ENCODE measurements around the gene THNSL1. TPM values are rescaled to one million over a fixed set of nuclear protein-coding genes. Genes with fewer than 3 reads are reported as not detected.

THNSL1 gene
- total RNA-seq, 1 donor from 2014 or later: 10.2 TPM

- H3K27ac Mint-ChIP-seq: no peak overlapping the region
- H3K36me3 Mint-ChIP-seq: peaks cover 9% of the 10 kb centered on the region
- H3K4me3 Mint-ChIP-seq: no peak overlapping the region
- H3K4me1 Mint-ChIP-seq (ENCODE audit: unreplicated experiment): no peaks in the 10 kb centered on the region
- no peaks in the 10 kb centered on the region for H3K9me3 Mint-ChIP-seq
- DNase-seq (ENCODE audit: extremely low spot score, unreplicated experiment): no peak
- no peaks in the 10 kb centered on the region for H3K27me3 Mint-ChIP-seq
- no peak for TF ChIP-seq CTCF (conservative IDR thresholded peaks at IDR 0.05)
Measured at GRCh38 chr10:25023278-25023677, 6.9 kb downstream of the THNSL1 start.

GRCh38 chr10:25024528-25024927 is 8.1 kb downstream of the THNSL1 start:
- Mint-ChIP-seq H3K27ac (no peak overlapping the region), H3K27me3 (no peaks in the 10 kb centered on the region), H3K9me3 (peaks cover 6% of the 10 kb centered on the region), H3K4me1 (ENCODE audit: unreplicated experiment) (no peaks in the 10 kb centered on the region), H3K4me3 (no peak overlapping the region), H3K36me3 (peaks cover 9% of the 10 kb centered on the region)
- no peak for TF ChIP-seq CTCF (conservative IDR thresholded peaks at IDR 0.05)
- no peak for DNase-seq (ENCODE audit: extremely low spot score, unreplicated experiment)

- Mint-ChIP-seq H3K36me3 (peaks cover 9% of the 10 kb centered on the region), H3K4me3 (no peak overlapping the region), H3K4me1 (ENCODE audit: unreplicated experiment) (no peaks in the 10 kb centered on the region), H3K9me3 (peaks cover 10% of the 10 kb centered on the region), H3K27me3 (no peaks in the 10 kb centered on the region), H3K27ac (no peak overlapping the region)
- peak; percentile 50 for TF ChIP-seq CTCF (conservative IDR thresholded peaks at IDR 0.05)
- no peak for DNase-seq (ENCODE audit: extremely low spot score, unreplicated experiment)
Measured at GRCh38 chr10:25026463-25026862, 10.1 kb downstream of the THNSL1 start.

- H3K27me3 Mint-ChIP-seq: no peaks in the 10 kb centered on the region
- TF ChIP-seq CTCF (conservative IDR thresholded peaks at IDR 0.05): no peak
- no peak overlapping the region for H3K4me3 Mint-ChIP-seq
- no peak for DNase-seq (ENCODE audit: extremely low spot score, unreplicated experiment)
- peaks cover 10% of the 10 kb centered on the region for H3K9me3 Mint-ChIP-seq
- H3K4me1 Mint-ChIP-seq (ENCODE audit: unreplicated experiment): no peaks in the 10 kb centered on the region
- H3K27ac Mint-ChIP-seq: no peak overlapping the region
- no peaks in the 10 kb centered on the region for H3K36me3 Mint-ChIP-seq
Measured at GRCh38 chr10:25028711-25029110, 12.3 kb downstream of the THNSL1 start.

- Mint-ChIP-seq H3K27ac (no peak overlapping the region), H3K4me3 (no peak overlapping the region), H3K27me3 (no peaks in the 10 kb centered on the region), H3K9me3 (peaks cover 10% of the 10 kb centered on the region), H3K4me1 (ENCODE audit: unreplicated experiment) (no peaks in the 10 kb centered on the region), H3K36me3 (no peaks in the 10 kb centered on the region)
- no peak for DNase-seq (ENCODE audit: extremely low spot score, unreplicated experiment)
- TF ChIP-seq CTCF (conservative IDR thresholded peaks at IDR 0.05): no peak
Measured at GRCh38 chr10:25029519-25029918, 13.1 kb downstream of the THNSL1 start.

GRCh38 chr10:25036381-25036780 is 20.0 kb downstream of the THNSL1 start:
- Mint-ChIP-seq H3K4me3 (no peak overlapping the region), H3K27me3 (no peaks in the 10 kb centered on the region), H3K9me3 (no peaks in the 10 kb centered on the region), H3K4me1 (ENCODE audit: unreplicated experiment) (no peaks in the 10 kb centered on the region), H3K27ac (no peak overlapping the region), H3K36me3 (no peaks in the 10 kb centered on the region)
- TF ChIP-seq CTCF (conservative IDR thresholded peaks at IDR 0.05): no peak
- DNase-seq (ENCODE audit: extremely low spot score, unreplicated experiment): no peak

Data from type B pancreatic cell (in vitro differentiated cells).